AG09319 (cell line): Measurements from ENCODE around the gene RESP18.

ENCODE experiments used
- DNase-seq: peaks from one replicate; pipeline ENCODE4 v3.0.0-alpha.2; 2010; ENCODE audit warnings: low read depth; ENCODE audit errors: extremely low read depth
- CTCF ChIP-seq: IDR thresholded peaks from 2 replicates; pipeline ENCODE4 v1.5.1; 2011; ENCODE audit warnings: low read depth, mild to moderate bottlenecking, inconsistent platforms, low read length, moderate library complexity

Gene RESP18

GRCh38 chr2:219350710-219351221 lies 18.2 kb upstream of the RESP18 start:
- no peak for TF ChIP-seq CTCF
- peak; percentile 60 for DNase-seq

GRCh38 chr2:219350215-219350614 lies 17.7 kb upstream of the RESP18 start:
- no peak for TF ChIP-seq CTCF
- DNase-seq = no peak

GRCh38 chr2:219344751-219345430 lies 12.3 kb upstream of the RESP18 start:
- TF ChIP-seq CTCF = no peak
- no peak for DNase-seq

DNA sequence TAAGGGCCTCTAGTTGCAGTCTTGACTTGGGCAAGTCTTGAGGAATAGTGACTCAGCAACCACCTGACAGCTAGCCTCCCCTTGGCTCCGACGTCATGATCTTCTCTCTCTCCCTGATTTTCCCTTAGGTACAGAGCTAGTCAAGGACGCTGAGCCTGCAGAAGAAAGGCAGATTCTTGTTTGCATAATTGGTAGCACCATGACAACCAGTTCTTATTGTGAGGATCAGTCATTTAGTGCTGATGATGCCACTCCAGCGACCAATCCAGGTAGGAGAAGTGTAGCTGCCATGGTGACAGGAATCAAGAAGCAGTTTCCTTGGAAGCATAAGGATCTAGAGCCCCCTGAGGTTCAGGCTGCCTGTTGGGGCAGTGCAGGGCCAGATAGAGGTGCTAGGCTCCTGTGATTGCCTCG lies 2.8 kb upstream of the RESP18 start:
- TF ChIP-seq CTCF = no peak
- DNase-seq = no peak

- TF ChIP-seq CTCF = no peak
- no peak for DNase-seq
These were observed 1.5 kb upstream of the RESP18 start for GRCh38 chr2:219334076-219334475.

- no peak for TF ChIP-seq CTCF
- DNase-seq = no peak
These were observed 857 bp downstream of the RESP18 start for GRCh38 chr2:219331560-219332213.

GRCh38 chr2:219327719-219328118 lies 4.8 kb downstream of the RESP18 start:
- DNase-seq = no peak
- TF ChIP-seq CTCF = no peak
